ENCODE data around the gene CCNL1.
"Not testable (repeated sequence)": the region's sequence is repeated elsewhere in the genome, so short reads cannot be mapped to it uniquely, and the experiment has no call there.

Gene CCNL1

DNA sequence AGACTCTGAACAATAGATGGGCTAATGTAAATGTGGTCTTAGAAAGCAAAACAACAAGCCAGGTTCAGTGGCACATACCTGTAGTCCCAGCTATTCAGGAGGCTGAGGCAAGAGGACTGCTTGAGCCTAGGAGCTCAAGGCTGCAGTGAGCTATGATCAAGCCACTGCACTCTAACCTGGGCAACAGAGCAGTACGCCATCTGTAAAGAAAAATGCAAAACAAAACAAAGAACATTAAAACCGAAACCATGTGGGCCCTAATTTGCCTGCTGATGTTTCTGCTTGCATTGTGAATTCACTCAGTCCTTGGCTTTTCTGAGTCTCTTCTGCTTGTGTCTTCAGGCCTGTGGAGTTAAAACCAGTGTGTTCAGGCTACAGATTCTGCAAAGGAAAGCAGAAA, 56.7 kb downstream of the CCNL1 start:
- DNase-seq (ENCODE audit: low spot score), result no peak

- DNase-seq (ENCODE audit: low spot score), result not testable (repeated sequence)
Observed at GRCh38 chr3:157102595-157102994, 57.4 kb downstream of the CCNL1 start.

GRCh38 chr3:157102098-157102497, 57.8 kb downstream of the CCNL1 start:
- DNase-seq (ENCODE audit: low spot score), result no peak

GRCh38 chr3:157101486-157101885, 58.5 kb downstream of the CCNL1 start:
- DNase-seq (ENCODE audit: low spot score), result no peak

DNA sequence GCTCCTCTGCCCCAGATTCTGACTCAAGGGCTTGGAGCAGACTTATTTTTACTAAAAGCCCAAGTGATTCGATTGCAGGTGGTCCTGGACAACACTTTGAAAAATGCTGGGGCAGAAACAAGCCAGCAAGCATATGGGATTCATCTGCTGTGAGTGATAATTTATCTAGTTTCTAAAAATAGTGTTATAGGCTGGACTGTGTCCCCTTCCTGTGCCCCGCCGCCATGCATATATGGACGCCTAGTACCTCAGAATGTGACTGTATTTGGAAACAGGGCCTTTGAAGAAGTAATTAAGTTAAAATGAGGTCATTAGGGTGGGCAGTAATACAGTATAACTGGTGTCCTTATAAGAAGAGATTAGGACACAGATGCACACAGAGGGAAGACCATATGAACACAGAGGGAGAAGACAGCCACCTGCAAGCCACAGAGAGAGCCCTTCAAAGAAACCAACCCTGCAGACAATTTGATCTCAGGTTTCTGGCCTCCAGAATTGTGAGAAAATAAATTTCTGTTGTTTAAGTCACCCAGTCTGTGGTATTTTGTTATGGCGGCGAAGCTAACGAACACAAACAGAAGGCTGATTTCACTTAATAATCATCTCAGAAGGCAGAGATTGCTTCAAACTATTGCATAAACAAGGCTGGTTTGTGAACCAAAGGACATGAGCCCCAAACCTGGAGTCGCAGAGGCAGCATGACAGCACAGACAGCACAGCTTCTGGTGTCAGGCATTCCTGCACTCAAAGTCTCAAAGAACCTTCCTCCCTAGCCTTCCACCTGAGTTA, 59.1 kb downstream of the CCNL1 start:
- no peak for DNase-seq (ENCODE audit: low spot score)

DNA sequence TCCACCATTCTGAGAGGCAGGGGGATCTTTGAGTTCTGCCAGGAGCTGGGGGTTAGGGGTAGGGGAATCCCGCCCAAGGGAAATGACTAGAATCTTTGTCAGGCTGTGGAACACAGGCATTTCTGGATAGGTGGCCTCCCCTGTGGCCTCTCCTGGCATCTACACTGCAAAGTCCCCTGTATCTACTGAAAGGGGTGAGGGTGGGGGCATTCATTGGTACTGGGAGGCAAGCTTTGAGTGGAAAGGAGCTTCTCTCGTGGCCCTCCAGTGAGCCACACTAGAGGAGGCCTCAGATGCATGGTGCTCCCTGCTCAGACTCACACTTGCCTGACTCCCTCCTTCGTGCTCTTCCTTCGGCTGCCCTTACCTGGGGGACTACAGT, 59.9 kb downstream of the CCNL1 start:
- no peak for DNase-seq (ENCODE audit: low spot score)

DNA sequence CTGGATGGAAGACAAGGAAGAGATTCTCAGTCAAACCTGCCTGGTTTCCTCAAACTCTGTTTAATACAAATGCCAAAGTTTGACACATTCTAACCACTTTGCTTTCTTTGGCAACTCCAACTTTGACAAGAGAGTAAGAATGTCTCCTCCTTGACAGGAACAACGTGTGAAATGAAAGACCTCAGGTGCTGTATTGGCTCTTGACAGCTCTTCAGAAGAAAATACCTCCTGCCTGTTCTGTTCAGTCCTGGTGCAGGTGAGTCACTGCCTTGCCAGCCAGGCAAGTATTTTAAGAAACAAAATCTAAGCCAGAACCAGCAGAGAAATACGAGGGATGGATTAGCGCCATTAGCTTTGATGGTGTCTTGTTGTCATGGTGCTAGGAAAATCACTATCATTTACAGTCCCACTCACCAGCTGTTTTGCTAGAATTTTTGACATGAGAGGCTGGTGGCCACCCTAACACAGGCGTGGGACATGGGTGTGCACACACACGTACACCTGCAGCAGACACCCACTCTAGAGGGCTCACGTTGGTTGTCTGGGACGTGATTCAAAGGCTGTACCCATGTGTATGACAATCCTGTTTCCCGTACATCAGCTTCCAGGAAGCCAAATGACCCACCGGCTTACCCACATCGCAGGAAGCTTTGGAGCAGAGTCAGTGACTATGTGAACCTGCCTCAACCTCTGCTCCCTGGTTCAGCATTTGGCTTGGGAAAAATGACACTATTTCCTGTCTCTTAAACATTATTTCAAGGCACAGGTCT, 60.4 kb downstream of the CCNL1 start:
- no peak for DNase-seq (ENCODE audit: low spot score)

GRCh38 chr3:157098823-157099185, 61.1 kb downstream of the CCNL1 start:
- no peak for DNase-seq (ENCODE audit: low spot score)

DNA sequence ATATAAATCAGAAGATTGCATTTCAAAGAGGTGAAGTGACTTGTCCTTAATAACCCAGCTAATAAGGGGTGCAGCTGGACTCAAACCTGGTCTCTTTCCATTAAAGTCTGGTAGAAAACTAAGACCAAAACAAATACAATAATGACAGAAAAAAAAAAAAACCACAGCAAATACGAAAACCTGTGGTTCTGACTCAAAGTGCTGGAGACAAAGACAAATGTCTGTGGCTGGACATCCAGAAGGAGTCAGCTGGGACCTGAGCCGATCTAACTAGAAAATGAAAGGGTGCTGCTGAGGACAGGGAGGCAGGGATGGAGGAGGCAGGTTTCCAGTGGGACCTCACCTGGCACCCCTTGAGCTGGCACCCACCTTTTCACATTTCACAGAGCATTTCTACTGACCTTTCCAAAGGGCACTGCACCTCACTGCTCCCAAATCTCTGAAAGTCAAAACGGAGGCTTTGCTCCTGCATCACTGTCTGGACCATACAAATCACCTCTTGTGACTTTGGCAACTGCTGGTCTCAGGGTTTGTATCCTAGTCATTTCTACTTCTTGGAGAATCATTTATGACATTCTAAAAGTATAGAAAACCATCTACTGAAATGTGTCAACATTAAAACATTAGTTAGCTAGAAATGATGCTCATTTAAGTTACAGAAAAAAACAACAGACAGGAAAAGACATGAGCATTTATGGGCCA, 61.7 kb downstream of the CCNL1 start:
- DNase-seq (ENCODE audit: low spot score), result no peak
